Measurements from ENCODE around the gene RGL3. TPM values are rescaled to one million over a fixed set of nuclear protein-coding genes. Genes with fewer than 3 reads are reported as not detected.
"Not testable (repeated sequence)": the region's sequence is repeated elsewhere in the genome, so short reads cannot be mapped to it uniquely, and the experiment has no call there.

The RGL3 gene
- 100 to 1,000 TPM; 125 to 131 TPM for total RNA-seq
- polyA plus RNA-seq (2013, experiment 1 of 2), result 5.4 TPM
- polyA plus RNA-seq (2013, experiment 2 of 2), result 5.6 TPM
- long read RNA-seq, experiment 1, partial matches to known transcripts, result 6 of 11 reads
- long read RNA-seq, experiment 1, other reads (novel, unspliced or antisense), result 5 of 11 reads
- long read RNA-seq, experiment 2, transcript RGL3-201 (19 exons, 2,542 nt), result major isoform, 7 of 103 reads
- long read RNA-seq, experiment 2, partial matches to known transcripts, result 17 of 103 reads
- long read RNA-seq, experiment 2, other reads (novel, unspliced or antisense), result 78 of 103 reads
- long read RNA-seq, experiment 3, transcript RGL3-201 (19 exons, 2,542 nt), result major isoform, 14 of 70 reads
- long read RNA-seq, experiment 3, partial matches to known transcripts, result 10 of 70 reads
- long read RNA-seq, experiment 3, other reads (novel, unspliced or antisense), result 43 of 70 reads
- long read RNA-seq, experiment 4, transcript RGL3-214 (3 exons, 771 nt), result major isoform, 10 of 33 reads
- long read RNA-seq, experiment 4, partial matches to known transcripts, result 12 of 33 reads
- long read RNA-seq, experiment 4, other reads (novel, unspliced or antisense), result 10 of 33 reads

GRCh38 chr19:11418549-11419506 is at the start of gene RGL3:
Gene RGL3, minus strand, starts transcription at chr19:11419314. Its CDS starts 36 bp downstream, at chr19:11419278.
- DNase-seq, result peak; percentile 95

GRCh38 chr19:11468266-11468845 is 49.2 kb upstream of the RGL3 start:
- WGBS, 2 experiments (ENCODE audit: insufficient coverage in 1 of 2, insufficient read length in 1 of 2), result 85 to 86% methylated on average over 7 to 8 of the region's 8 CpGs

More at GRCh38 chr19:11418549-11419506, at the start of gene RGL3:
- Histone ChIP-seq H3K4me1 (ENCODE audit: control insufficient read depth, insufficient read depth, low read length) (peaks cover 3% of the 10 kb centered on the region), H3K4me3 (ENCODE audit: low read length) (peak within 1 kb of the TSS; percentile 86), H3K36me3 (ENCODE audit: control insufficient read depth, insufficient read depth, low read length) (no peaks in the 10 kb centered on the region), H3K27me3 (ENCODE audit: control insufficient read depth, insufficient read depth, low read length, poor library complexity, severe bottlenecking) (peaks cover 52% of the 10 kb centered on the region), H3K9ac (ENCODE audit: extremely low read depth, low read length, poor library complexity, severe bottlenecking) (peak within 1 kb of the TSS; percentile 38), H3K27ac (ENCODE audit: low read depth, low read length) (no peak within 1 kb of the TSS), H3K9me3 (ENCODE audit: control insufficient read depth, low read length) (no peaks in the 10 kb centered on the region)
- Mint-ChIP-seq H3K27ac (peak within 1 kb of the TSS; percentile 94), H3K9me3 (no peaks in the 10 kb centered on the region), H3K4me3 (peak within 1 kb of the TSS; percentile 80), H3K36me3 (ENCODE audit: low read depth) (peaks cover 20% of the 10 kb centered on the region), H3K4me1 (peaks cover 9% of the 10 kb centered on the region), H3K27me3 (ENCODE audit: insufficient read depth) (peaks cover 46% of the 10 kb centered on the region)
- 1 to 3% methylated on average over 36 to 72 of the region's 72 CpGs for WGBS, 2 experiments (ENCODE audit: insufficient coverage in 1 of 2, insufficient read length in 1 of 2)
- TF ChIP-seq CTCF (conservative IDR thresholded peaks at IDR 0.05), result peak; percentile 7

GRCh38 chr19:11465600-11465999 is 46.5 kb upstream of the RGL3 start:
- no peaks in the 10 kb centered on the region for H3K27me3 Mint-ChIP-seq (ENCODE audit: insufficient read depth)
- no peak overlapping the region for H3K27ac Mint-ChIP-seq
- TF ChIP-seq CTCF (conservative IDR thresholded peaks at IDR 0.05), result no peak
- Histone ChIP-seq H3K4me1 (ENCODE audit: control insufficient read depth, insufficient read depth, low read length) (no peaks in the 10 kb centered on the region), H3K27ac (ENCODE audit: low read depth, low read length) (peak overlapping the region; percentile 57), H3K27me3 (ENCODE audit: control insufficient read depth, insufficient read depth, low read length, poor library complexity, severe bottlenecking) (no peaks in the 10 kb centered on the region), H3K9ac (ENCODE audit: extremely low read depth, low read length, poor library complexity, severe bottlenecking) (no peak overlapping the region), H3K36me3 (ENCODE audit: control insufficient read depth, insufficient read depth, low read length) (no peaks in the 10 kb centered on the region), H3K4me3 (ENCODE audit: low read length) (no peak overlapping the region), H3K9me3 (ENCODE audit: control insufficient read depth, low read length) (no peaks in the 10 kb centered on the region)
- no peaks in the 10 kb centered on the region for H3K36me3 Mint-ChIP-seq (ENCODE audit: low read depth)
- H3K4me1 Mint-ChIP-seq, result no peaks in the 10 kb centered on the region
- H3K9me3 Mint-ChIP-seq, result no peaks in the 10 kb centered on the region
- WGBS, 2 experiments (ENCODE audit: insufficient coverage in 1 of 2, insufficient read length in 1 of 2), result 57 to 73% methylated on average over 2 to 8 of the region's 8 CpGs
- no peak for DNase-seq
- H3K4me3 Mint-ChIP-seq, result no peak overlapping the region

More at GRCh38 chr19:11468266-11468845, 49.2 kb upstream of the RGL3 start:
- not testable (repeated sequence) for H3K4me1 ChIP-seq (ENCODE audit: control insufficient read depth, insufficient read depth, low read length); H3K9ac ChIP-seq (ENCODE audit: extremely low read depth, low read length, poor library complexity, severe bottlenecking); H3K27me3 ChIP-seq (ENCODE audit: control insufficient read depth, insufficient read depth, low read length, poor library complexity, severe bottlenecking); H3K36me3 Mint-ChIP-seq (ENCODE audit: low read depth); H3K4me1 Mint-ChIP-seq; H3K27ac Mint-ChIP-seq; H3K4me3 ChIP-seq (ENCODE audit: low read length); H3K36me3 ChIP-seq (ENCODE audit: control insufficient read depth, insufficient read depth, low read length); H3K27ac ChIP-seq (ENCODE audit: low read depth, low read length); H3K9me3 ChIP-seq (ENCODE audit: control insufficient read depth, low read length); H3K27me3 Mint-ChIP-seq (ENCODE audit: insufficient read depth); H3K4me3 Mint-ChIP-seq; H3K9me3 Mint-ChIP-seq; DNase-seq
